K562 (cell line): ENCODE measurements around the gene ARID3A. TPM values are rescaled to one million over a fixed set of nuclear protein-coding genes. Genes with fewer than 3 reads are reported as not detected.
A peak's percentile ranks its signal among the peaks of the same experiment; 100 is the strongest.

ENCODE experiments used
- BRF1 ChIP-seq: IDR thresholded peaks from 3 replicates; pipeline ENCODE4 v1.6.1; 2011; ENCODE audit warnings: borderline replicate concordance, mild to moderate bottlenecking; ENCODE audit not compliant: insufficient read length; ENCODE audit errors: extremely low read depth
- CREB1 ChIP-seq, 2 experiments: sonication (generic) in 1 of 2; formaldehyde crosslinking in 1 of 2; IDR thresholded peaks; 2 replicates each; pipeline versions ENCODE4 v1.6.1 to v1.8.0; 2012 to 2022; ENCODE audit warnings: inconsistent platforms in 1 of 2, mild to moderate bottlenecking in 1 of 2, missing genetic modification reagents in 1 of 2, moderate library complexity in 1 of 2
- FOXK1 ChIP-seq: sonication (generic); formaldehyde crosslinking; IDR thresholded peaks from 2 replicates; pipeline ENCODE4 v1.8.0; 2022; ENCODE audit warnings: missing genetic modification reagents, mild to moderate bottlenecking, borderline replicate concordance
- HDGF ChIP-seq: fragments of 450-650 bp; IDR thresholded peaks from 2 replicates; pipeline ENCODE4 v1.6.1; 2016
- NRF1 ChIP-seq, 2 experiments: fragments of 450-650 bp; IDR thresholded peaks in 1 of 2; conservative IDR thresholded peaks in 1 of 2; 2 replicates each; pipeline ENCODE4 v1.6.1; 2014; ENCODE audit warnings: mild to moderate bottlenecking in 2 of 2
- POLR2A ChIP-seq: fragments of 450-650 bp; conservative IDR thresholded peaks from 2 replicates; pipeline ENCODE4 v1.6.1; 2016
- RBFOX2 ChIP-seq: fragments of 200-400 bp; formaldehyde crosslinking; IDR thresholded peaks from 2 replicates; pipeline ENCODE4 v1.6.1; 2017; ENCODE audit warnings: low read depth, mild to moderate bottlenecking, low read length, moderate library complexity
- RBM25 ChIP-seq: fragments of 200-400 bp; formaldehyde crosslinking; IDR thresholded peaks from 2 replicates; pipeline ENCODE4 v1.6.1; 2018; ENCODE audit warnings: low read length, low read depth, moderate library complexity; ENCODE audit not compliant: severe bottlenecking
- RCOR1 ChIP-seq, 2 experiments: IDR thresholded peaks; 2 replicates each; pipeline ENCODE4 v1.6.1; 2012; ENCODE audit warnings: low read depth in 2 of 2, low read length in 2 of 2, borderline replicate concordance in 1 of 2, improper control_type of control experiment in 1 of 2
- ZNF707 ChIP-seq: fragments of 250-450 bp; sonication (Bioruptor Pico); conservative IDR thresholded peaks from 2 replicates; pipeline ENCODE4 v1.8.0; 2022; ENCODE audit warnings: inconsistent platforms, mild to moderate bottlenecking, moderate library complexity
- polyA plus RNA-seq, 8 experiments: library from polyadenylated mRNA; depleted of rRNA in 4 of 8; stranded (reverse) in 5 of 8; unstranded in 3 of 8; fragments of >200 nt; fragmentation: Nextera tagmentation in 2 of 8; fragmentation: Illumina TruSeq in 1 of 8; extraction: Ambion mirVana in 2 of 8; extraction: Trizol in 1 of 8; gene quantifications; 2 replicates each; pipeline versions ENCODE4 v1.2.1 to v1.2.3, GENCODE V29; 2011 to 2014; ENCODE audit warnings: inconsistent platforms in 1 of 8, missing spikeins in 1 of 8
- total RNA-seq, 7 experiments: library from RNA; depleted of rRNA in 6 of 7; stranded (reverse); fragments of >200 nt in 6 of 7; fragmentation: Illumina TruSeq in 2 of 7; extraction: Trizol in 2 of 7; gene quantifications; 2 replicates each; pipeline versions ENCODE4 v1.2.1 to v1.2.3, GENCODE V29; 2011 to 2021; ENCODE audit warnings: low replicate concordance in 1 of 7
- TF ChIP-seq, protein P1 (sequence below): fragments of 250-450 bp; sonication (Bioruptor Pico); IDR thresholded peaks from 2 replicates; pipeline ENCODE4 v1.8.0; 2022; ENCODE audit warnings: inconsistent platforms, mild to moderate bottlenecking, moderate library complexity, borderline replicate concordance

Gene ARID3A
- total and polyA plus RNA-seq, 9 of the 15 experiments (the other 6 are each of a cell fraction or from before 2014, with no cell fraction given): 1.4 to 118 (median 31.2) TPM

DNA sequence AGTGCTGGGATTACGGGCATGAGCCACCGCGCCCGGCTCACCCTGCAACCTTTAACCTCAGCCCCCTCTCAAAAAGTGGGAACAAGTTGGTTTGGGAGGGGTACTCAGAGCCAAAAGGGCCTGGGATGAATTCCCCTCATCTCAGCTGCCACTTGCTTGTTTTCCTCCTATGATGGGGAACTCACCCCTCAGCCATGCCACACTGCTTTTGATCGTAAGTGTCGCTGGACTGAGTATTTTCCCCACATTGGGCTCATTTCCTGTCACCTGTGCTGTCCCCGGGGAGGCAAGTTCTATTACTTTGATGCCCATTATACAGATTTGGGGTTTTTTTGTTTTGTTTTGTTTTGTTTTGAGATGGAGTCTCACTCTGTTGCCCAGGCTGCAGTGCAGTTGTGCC, 19.4 kb upstream of the ARID3A start (continued):
- TF ChIP-seq NRF1 (conservative IDR thresholded peaks at IDR 0.05 in 1 of 2, IDR thresholded peaks at IDR 0.05 in 1 of 2): no peak
- no peak for TF ChIP-seq HDGF
- TF ChIP-seq CREB1 (IDR thresholded peaks at IDR 0.05): no peak
- TF ChIP-seq CREB1 (CRISPR knock-in tag; IDR thresholded peaks at IDR 0.05): no peak
- 0 out of 4 replicates have a peak, but pooled peaks of 1 of the 2 experiments have one; percentile 24 for TF ChIP-seq RCOR1 (IDR thresholded peaks at IDR 0.05; ENCODE audit: borderline replicate concordance in 1 of 2, low read depth in 2 of 2, low read length in 2 of 2)
- TF ChIP-seq BRF1: no peak
- TF ChIP-seq POLR2A: 0 out of 2 replicates have a peak, but pooled peaks have one; percentile 6
- no peak for TF ChIP-seq FOXK1 (CRISPR knock-in tag)
- TF ChIP-seq RBFOX2: 0 out of 2 replicates have a peak, but pooled peaks have one; percentile 1
- no peak for TF ChIP-seq ZNF707
- TF ChIP-seq RBM25: peak; percentile 54
- TF ChIP-seq, protein P1, sequence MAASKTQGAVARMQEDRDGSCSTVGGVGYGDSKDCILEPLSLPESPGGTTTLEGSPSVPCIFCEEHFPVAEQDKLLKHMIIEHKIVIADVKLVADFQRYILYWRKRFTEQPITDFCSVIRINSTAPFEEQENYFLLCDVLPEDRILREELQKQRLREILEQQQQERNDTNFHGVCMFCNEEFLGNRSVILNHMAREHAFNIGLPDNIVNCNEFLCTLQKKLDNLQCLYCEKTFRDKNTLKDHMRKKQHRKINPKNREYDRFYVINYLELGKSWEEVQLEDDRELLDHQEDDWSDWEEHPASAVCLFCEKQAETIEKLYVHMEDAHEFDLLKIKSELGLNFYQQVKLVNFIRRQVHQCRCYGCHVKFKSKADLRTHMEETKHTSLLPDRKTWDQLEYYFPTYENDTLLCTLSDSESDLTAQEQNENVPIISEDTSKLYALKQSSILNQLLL (CRISPR knock-in tag): no peak
- TF ChIP-seq, all 486 proteins: peak for 9
